Parathyroid adenoma (tissue), 2 donors: ENCODE data around the gene C1orf198.

ENCODE experiments used
- H2AFZ ChIP-seq: fragments of 300-600 bp; sonication (generic); one replicate; pipeline ENCODE4 v1.7.0; 2017; ENCODE audit warnings: antibody characterized with exemption, mild to moderate bottlenecking
- H3K27ac ChIP-seq: fragments of 300-600 bp; sonication (generic); one replicate; pipeline ENCODE4 v1.7.0; 2017
- H3K27me3 ChIP-seq: fragments of 300-600 bp; sonication (generic); one replicate; pipeline ENCODE4 v1.7.0; 2017; ENCODE audit warnings: low read length; ENCODE audit not compliant: control insufficient read depth, insufficient read depth
- H3K36me3 ChIP-seq: fragments of 300-600 bp; sonication (generic); one replicate; pipeline ENCODE4 v1.7.0; 2017; ENCODE audit warnings: low read length; ENCODE audit not compliant: control insufficient read depth, insufficient read depth
- H3K4me1 ChIP-seq: fragments of 300-600 bp; sonication (generic); one replicate; pipeline ENCODE4 v1.7.0; 2017; ENCODE audit warnings: control low read depth
- H3K4me2 ChIP-seq: fragments of 300-600 bp; sonication (generic); one replicate; pipeline ENCODE4 v1.7.0; 2017; ENCODE audit warnings: low read length
- H3K4me3 ChIP-seq: fragments of 300-600 bp; sonication (generic); one replicate; pipeline ENCODE4 v1.7.0; 2017; ENCODE audit warnings: low read depth, low read length
- H3K79me2 ChIP-seq: fragments of 300-600 bp; sonication (generic); one replicate; pipeline ENCODE4 v1.7.0; 2017; ENCODE audit warnings: control low read depth
- H3K9ac ChIP-seq: fragments of 300-600 bp; sonication (generic); one replicate; pipeline ENCODE4 v1.7.0; 2017; ENCODE audit warnings: mild to moderate bottlenecking
- H3K9me3 ChIP-seq: fragments of 300-600 bp; sonication (generic); one replicate; pipeline ENCODE4 v1.7.0; 2017; ENCODE audit warnings: low read length; ENCODE audit not compliant: control insufficient read depth
- TF ChIP-seq, protein P1 (sequence below): fragments of 300-600 bp; sonication (generic); IDR thresholded peaks from one replicate; pipeline ENCODE4 v1.7.0; 2017; ENCODE audit warnings: antibody characterized with exemption, mild to moderate bottlenecking
- donor health status: primary hyperparathyroidism.

Gene C1orf198

DNA sequence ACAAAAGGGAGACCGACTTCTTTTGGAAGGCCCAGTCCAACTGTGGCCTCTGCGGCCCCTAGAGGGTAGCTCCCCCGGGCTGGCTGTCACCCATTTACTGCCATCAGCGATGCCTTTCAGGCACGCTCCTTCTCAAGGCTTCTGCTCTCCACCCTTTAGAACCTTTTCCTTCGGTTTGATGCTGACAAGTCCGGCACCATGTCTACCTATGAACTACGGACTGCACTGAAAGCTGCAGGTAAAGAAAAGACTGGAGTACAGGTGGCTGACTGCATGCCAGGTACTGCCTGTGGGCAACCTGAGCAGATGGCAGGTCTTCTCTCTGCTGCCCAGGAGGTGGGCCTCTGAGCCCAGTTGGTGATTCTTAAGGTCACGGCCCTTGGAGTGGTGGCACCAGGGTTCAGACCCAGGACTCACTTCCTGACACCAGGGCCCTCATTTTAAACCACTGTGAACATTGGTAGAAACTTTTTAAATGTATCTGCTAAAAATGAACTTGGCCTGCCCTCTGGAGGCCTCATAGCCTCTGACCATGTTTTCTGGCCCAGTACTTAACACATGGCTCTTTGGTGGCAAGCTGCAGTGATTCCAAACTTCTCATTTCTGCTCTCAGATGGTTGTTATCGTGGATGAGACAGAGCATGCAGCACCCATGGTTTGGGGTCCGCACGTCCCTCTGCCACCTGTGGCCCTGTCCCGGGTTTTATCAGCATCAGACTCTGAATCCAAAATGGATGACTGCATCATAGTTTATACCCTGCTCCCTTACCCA is 75.4 kb downstream of the C1orf198 start:
- Histone ChIP-seq H2AFZ (no peak overlapping the region), H3K36me3 (no peaks in the 10 kb centered on the region), H3K9me3 (no peaks in the 10 kb centered on the region), H3K79me2 (no peaks in the 10 kb centered on the region), H3K27ac (no peak overlapping the region), H3K27me3 (no peaks in the 10 kb centered on the region), H3K4me1 (no peaks in the 10 kb centered on the region), H3K4me3 (no peak overlapping the region), H3K9ac (no peak overlapping the region), H3K4me2 (no peak overlapping the region)
- TF ChIP-seq, protein P1, sequence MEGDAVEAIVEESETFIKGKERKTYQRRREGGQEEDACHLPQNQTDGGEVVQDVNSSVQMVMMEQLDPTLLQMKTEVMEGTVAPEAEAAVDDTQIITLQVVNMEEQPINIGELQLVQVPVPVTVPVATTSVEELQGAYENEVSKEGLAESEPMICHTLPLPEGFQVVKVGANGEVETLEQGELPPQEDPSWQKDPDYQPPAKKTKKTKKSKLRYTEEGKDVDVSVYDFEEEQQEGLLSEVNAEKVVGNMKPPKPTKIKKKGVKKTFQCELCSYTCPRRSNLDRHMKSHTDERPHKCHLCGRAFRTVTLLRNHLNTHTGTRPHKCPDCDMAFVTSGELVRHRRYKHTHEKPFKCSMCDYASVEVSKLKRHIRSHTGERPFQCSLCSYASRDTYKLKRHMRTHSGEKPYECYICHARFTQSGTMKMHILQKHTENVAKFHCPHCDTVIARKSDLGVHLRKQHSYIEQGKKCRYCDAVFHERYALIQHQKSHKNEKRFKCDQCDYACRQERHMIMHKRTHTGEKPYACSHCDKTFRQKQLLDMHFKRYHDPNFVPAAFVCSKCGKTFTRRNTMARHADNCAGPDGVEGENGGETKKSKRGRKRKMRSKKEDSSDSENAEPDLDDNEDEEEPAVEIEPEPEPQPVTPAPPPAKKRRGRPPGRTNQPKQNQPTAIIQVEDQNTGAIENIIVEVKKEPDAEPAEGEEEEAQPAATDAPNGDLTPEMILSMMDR = no peak

DNA sequence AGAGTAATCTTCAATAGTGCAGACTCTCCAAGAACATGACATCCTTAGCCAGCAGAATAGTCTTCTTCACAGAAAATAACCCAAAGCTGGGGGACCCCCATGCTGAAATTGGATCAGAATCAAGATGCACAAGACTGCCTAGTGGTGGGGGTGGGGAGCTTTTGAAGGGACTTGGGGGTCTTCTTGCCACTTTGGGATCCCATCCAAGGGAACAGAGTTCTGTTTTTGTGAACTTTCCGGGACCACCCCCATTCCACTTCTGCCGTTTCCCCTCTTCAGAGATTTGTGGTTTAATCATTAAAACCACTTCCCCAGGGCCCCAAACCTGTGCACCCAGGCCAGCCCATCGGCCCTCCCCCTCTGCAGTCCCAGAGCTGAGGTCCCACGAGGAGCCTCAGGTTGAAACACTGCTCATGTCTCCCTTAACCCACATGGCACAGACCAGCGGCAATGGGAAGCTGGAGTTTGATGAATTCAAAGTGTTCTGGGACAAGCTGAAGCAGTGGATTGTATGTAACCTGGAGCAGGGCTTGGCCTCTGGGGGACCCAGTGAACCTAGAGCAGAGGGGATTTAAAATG is 76.2 kb downstream of the C1orf198 start:
- H3K79me2 ChIP-seq = no peaks in the 10 kb centered on the region
- TF ChIP-seq, protein P1 = no peak
- no peak overlapping the region for H3K4me2 ChIP-seq
- no peaks in the 10 kb centered on the region for H3K27me3 ChIP-seq
- no peaks in the 10 kb centered on the region for H3K36me3 ChIP-seq
- no peaks in the 10 kb centered on the region for H3K9me3 ChIP-seq
- H3K4me1 ChIP-seq = no peaks in the 10 kb centered on the region
- no peak overlapping the region for H3K4me3 ChIP-seq
- H2AFZ ChIP-seq = no peak overlapping the region
- H3K27ac ChIP-seq = no peak overlapping the region
- H3K9ac ChIP-seq = no peak overlapping the region

DNA sequence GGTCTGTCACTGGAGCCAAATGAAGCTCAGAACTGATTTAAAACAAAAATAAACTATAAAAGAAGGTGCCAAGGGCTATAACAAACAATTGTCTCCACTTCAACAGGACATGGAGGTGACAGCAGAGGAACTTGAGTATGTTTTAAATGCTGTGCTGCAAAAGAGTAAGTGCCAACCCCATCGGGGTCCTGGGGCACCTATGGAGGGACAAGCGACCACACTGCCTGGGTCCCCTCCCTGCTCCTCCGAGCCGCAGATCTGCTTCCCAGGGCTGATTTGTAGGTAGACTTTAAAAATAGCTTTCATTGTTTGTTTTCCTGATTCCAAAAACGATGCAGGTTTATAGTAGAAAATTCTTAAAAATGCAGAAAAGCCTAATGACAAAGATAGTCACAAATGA is 78.3 kb downstream of the C1orf198 start:
- no peak overlapping the region for H3K27ac ChIP-seq
- no peak overlapping the region for H3K4me2 ChIP-seq
- no peak overlapping the region for H3K9ac ChIP-seq
- H2AFZ ChIP-seq = no peak overlapping the region
- no peaks in the 10 kb centered on the region for H3K36me3 ChIP-seq
- TF ChIP-seq, protein P1 = no peak
- H3K9me3 ChIP-seq = no peaks in the 10 kb centered on the region
- H3K4me3 ChIP-seq = no peak overlapping the region
- no peaks in the 10 kb centered on the region for H3K27me3 ChIP-seq
- no peaks in the 10 kb centered on the region for H3K79me2 ChIP-seq
- no peaks in the 10 kb centered on the region for H3K4me1 ChIP-seq

DNA sequence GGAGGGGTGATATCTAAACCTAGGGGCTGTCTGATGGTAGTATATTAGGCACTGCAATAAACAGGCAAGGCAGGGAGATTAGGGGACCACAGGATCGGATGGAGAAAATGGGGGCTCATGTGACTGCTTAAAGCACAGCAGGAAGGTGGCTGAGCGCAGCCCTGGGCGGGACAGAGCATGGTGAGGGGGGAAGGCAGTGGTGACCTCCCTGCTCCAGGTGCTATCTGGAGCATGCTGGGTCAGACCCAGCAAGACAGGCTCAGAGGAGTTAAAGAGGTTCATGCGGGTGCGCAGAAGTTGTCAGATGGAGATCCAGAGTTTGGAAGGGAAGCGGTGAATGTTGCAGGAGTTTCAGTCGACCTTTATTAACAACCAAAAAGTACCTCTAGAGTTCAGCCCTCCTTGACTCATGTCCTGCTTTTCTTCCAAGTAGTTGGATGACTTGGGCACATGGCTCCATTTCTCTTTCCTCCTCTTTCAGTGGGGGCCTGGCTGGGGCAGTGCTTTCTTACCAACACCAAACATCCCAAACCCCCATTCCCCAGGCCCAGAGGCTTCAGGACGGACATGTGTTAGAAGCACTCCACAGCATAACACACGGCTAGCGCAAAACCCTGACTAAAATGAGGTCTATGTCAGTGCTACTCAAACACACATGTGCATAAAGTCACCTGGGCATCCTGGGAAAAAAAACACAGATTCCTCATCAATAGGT is 79.6 kb downstream of the C1orf198 start:
- H3K27ac ChIP-seq = no peak overlapping the region
- H2AFZ ChIP-seq = no peak overlapping the region
- H3K79me2 ChIP-seq = no peaks in the 10 kb centered on the region
- no peak overlapping the region for H3K9ac ChIP-seq
- H3K4me3 ChIP-seq = no peak overlapping the region
- H3K4me2 ChIP-seq = no peak overlapping the region
- H3K27me3 ChIP-seq = no peaks in the 10 kb centered on the region
- no peaks in the 10 kb centered on the region for H3K9me3 ChIP-seq
- TF ChIP-seq, protein P1 = no peak
- no peaks in the 10 kb centered on the region for H3K36me3 ChIP-seq
- no peaks in the 10 kb centered on the region for H3K4me1 ChIP-seq
